ENCODE results near the gene CD40.

CD40 gene

DNA sequence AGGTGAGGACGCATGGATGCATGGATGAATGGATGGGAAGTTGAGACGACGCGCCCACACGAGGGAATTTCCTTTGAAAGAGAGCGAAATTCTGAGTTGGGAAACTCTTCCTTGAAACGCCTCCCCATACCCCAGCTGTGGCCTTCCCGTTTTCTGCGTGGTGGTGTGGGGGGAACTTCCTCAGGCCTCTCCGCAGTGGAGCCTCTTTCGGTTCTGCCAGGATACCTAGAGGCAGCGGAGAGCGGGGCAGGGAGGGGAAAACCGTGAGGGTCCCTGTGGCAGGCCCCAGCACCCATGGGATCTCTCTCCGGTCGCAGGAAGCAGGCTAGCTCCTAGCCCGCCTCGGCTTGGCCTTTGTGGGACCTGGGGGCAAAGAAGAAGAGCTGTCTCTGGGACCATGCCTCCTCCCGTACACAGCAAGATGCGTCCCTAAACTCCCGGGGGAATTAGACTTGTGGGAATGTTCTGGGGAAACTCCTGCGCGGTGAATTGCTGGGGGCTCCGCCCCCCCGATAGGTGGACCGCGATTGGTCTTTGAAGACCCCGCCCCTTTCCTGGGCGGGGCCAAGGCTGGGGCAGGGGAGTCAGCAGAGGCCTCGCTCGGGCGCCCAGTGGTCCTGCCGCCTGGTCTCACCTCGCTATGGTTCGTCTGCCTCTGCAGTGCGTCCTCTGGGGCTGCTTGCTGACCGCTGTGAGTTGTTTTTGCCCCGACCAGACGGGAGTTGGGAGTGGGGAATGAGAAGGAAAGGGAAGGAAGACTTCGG, at the start of gene CD40:
Gene CD40 (plus strand): TSS at position 611 of the 764 bp plus-strand sequence. CDS start 30 bp downstream, at position 641.
- ATAC-seq (replicated peaks; ENCODE audit: extremely low read depth, poor library complexity, severe bottlenecking) (peak; percentile 70), DNase-seq (ENCODE audit: low spot score in 2 of 2) (peak; percentile 32 to 33)
- Mint-ChIP-seq H3K4me1 (peaks cover 9% of the 10 kb centered on the region), H3K9me3 (no peaks in the 10 kb centered on the region), H3K4me3 (peak within 1 kb of the TSS; percentile 91), H3K27me3 (peaks cover 27% of the 10 kb centered on the region), H3K27ac (ENCODE audit: low read depth) (peak within 1 kb of the TSS; percentile 93), H3K36me3 (ENCODE audit: insufficient read depth) (peaks cover 2% of the 10 kb centered on the region)

DNA sequence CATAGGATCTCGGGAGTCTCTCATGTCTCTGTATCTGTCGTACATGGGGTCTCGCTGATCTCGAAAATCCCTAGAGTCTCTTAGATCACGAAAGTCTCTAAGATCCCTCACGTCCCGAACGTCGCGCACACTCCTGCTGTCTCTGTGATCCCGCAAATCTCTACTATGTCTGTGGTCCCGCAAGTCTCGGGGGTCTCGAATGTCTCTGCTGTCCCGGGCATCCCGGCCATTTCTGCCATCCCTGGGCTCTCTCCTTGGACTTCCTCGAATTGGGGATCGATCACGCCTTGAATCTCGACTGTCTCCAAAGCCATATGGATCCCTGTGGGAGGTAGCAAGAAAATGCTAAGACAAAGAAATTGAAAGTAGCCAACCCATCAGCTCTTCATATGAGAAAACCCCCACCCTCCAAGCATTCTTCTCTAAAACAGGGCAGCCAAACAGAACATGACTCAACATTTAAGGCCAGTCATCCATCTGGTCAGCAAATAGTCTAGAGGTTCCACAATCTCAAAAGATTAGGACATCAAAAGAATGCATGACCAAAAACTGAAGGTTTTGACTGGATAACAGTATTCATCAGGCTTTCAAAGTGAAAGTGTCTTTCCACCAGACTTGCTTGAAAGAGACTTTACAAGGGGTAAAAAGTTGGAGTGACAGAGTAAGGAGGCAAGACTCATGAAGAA, 47.8 kb upstream of the CD40 start:
- Mint-ChIP-seq H3K27me3 (no peaks in the 10 kb centered on the region), H3K36me3 (ENCODE audit: insufficient read depth) (peaks cover 45% of the 10 kb centered on the region), H3K4me3 (no peak overlapping the region), H3K4me1 (peaks cover 6% of the 10 kb centered on the region), H3K27ac (ENCODE audit: low read depth) (no peak overlapping the region), H3K9me3 (no peaks in the 10 kb centered on the region)
- DNase-seq (ENCODE audit: low spot score in 2 of 2) (no peak), ATAC-seq (replicated peaks; ENCODE audit: extremely low read depth, poor library complexity, severe bottlenecking) (no peak)

DNA sequence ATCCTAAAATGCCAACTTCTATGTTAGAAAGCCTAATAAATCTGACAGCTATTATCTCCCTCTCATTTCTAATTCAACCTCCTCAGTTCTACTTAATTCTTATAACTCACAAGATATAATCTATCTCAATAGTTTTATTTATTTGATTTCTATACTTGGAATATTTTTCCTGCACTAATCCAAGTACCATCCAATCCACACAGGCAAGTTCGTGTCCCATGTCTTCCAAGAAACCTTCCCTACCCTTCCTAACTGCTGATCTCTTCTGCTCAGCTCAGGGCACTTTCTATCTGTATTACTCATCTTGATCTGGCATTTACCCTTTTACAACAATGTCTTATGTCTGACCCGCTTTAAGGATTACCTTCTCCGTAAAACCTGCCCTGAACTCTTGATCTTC, 46.5 kb upstream of the CD40 start:
- H3K27me3 Mint-ChIP-seq = no peaks in the 10 kb centered on the region
- ATAC-seq (replicated peaks; ENCODE audit: extremely low read depth, poor library complexity, severe bottlenecking) (no peak), DNase-seq (ENCODE audit: low spot score in 2 of 2) (no peak)
- peaks cover 6% of the 10 kb centered on the region for H3K4me1 Mint-ChIP-seq
- peaks cover 37% of the 10 kb centered on the region for H3K36me3 Mint-ChIP-seq (ENCODE audit: insufficient read depth)
- H3K27ac Mint-ChIP-seq (ENCODE audit: low read depth) = no peak overlapping the region
- no peak overlapping the region for H3K4me3 Mint-ChIP-seq
- H3K9me3 Mint-ChIP-seq = no peaks in the 10 kb centered on the region

DNA sequence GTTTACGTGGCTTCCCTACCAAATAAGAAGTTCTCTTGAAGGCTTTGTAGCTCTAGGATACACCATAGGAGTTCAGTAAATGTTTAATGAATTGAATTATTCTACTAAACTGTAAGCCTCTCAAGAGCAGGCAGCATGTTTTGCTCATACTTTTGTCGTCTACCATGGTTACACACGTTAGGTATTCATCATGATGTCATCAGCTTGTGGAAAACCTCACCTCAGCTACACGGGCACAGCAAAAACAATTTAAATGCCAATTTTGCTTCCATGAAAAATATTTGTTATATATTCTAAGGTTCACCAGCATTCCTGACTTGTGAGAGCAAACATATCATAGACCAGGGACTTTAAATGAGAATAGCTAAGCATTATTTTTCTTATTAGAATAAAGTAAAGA, 45.1 kb upstream of the CD40 start:
- ATAC-seq (replicated peaks; ENCODE audit: extremely low read depth, poor library complexity, severe bottlenecking) (no peak), DNase-seq (ENCODE audit: low spot score in 2 of 2) (no peak)
- Mint-ChIP-seq H3K4me3 (no peak overlapping the region), H3K27me3 (no peaks in the 10 kb centered on the region), H3K27ac (ENCODE audit: low read depth) (no peak overlapping the region), H3K36me3 (ENCODE audit: insufficient read depth) (peaks cover 28% of the 10 kb centered on the region), H3K4me1 (peaks cover 6% of the 10 kb centered on the region), H3K9me3 (no peaks in the 10 kb centered on the region)

DNA sequence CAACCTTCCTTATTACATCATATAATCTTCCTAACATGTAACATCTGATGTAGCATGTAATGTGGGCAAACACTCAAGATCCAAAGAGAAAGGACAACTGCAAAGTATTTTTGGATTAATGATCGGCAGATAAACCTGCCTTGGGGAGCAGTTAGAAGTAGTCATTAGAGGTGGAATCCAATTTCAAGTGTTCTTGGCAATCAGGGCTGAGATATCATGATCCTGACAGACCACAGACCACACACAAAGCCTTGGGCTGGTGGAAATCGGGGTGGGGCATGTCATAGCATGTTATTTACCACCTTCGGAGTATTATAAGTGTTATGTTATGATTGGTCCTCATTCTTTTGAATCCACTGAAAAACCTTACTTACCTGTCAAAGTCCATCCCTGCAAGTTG, 44.7 kb upstream of the CD40 start:
- Mint-ChIP-seq H3K4me1 (peaks cover 6% of the 10 kb centered on the region), H3K27me3 (no peaks in the 10 kb centered on the region), H3K9me3 (no peaks in the 10 kb centered on the region), H3K36me3 (ENCODE audit: insufficient read depth) (peaks cover 28% of the 10 kb centered on the region), H3K4me3 (no peak overlapping the region), H3K27ac (ENCODE audit: low read depth) (no peak overlapping the region)
- ATAC-seq (replicated peaks; ENCODE audit: extremely low read depth, poor library complexity, severe bottlenecking) (no peak), DNase-seq (ENCODE audit: low spot score in 2 of 2) (no peak)

DNA sequence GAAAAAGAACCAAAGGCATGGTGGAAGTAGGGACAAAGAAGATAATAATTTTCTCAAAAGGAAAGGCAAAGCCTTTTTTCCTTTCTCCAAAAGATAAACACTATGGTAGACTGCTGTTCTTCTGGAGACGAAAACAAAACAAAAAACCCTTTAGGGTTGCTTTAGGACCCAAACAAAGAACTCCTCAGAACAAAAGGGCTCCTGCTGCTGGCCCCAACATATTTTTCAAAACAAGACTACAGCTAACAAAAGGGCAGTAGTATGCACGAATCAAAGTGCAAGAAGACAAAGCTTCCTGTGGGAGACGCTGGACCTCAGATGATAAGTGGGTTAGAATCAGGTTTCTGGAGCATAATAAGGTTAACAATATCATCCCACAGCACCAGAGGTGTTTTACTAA, 44.1 kb upstream of the CD40 start:
- H3K9me3 Mint-ChIP-seq = no peaks in the 10 kb centered on the region
- no peak for ATAC-seq (replicated peaks; ENCODE audit: extremely low read depth, poor library complexity, severe bottlenecking)
- peaks cover 27% of the 10 kb centered on the region for H3K36me3 Mint-ChIP-seq (ENCODE audit: insufficient read depth)
- no peaks in the 10 kb centered on the region for H3K27me3 Mint-ChIP-seq
- H3K4me3 Mint-ChIP-seq = no peak overlapping the region
- H3K27ac Mint-ChIP-seq (ENCODE audit: low read depth) = no peak overlapping the region
- DNase-seq (ENCODE audit: low spot score in 2 of 2) = no peak
- peaks cover 6% of the 10 kb centered on the region for H3K4me1 Mint-ChIP-seq

DNA sequence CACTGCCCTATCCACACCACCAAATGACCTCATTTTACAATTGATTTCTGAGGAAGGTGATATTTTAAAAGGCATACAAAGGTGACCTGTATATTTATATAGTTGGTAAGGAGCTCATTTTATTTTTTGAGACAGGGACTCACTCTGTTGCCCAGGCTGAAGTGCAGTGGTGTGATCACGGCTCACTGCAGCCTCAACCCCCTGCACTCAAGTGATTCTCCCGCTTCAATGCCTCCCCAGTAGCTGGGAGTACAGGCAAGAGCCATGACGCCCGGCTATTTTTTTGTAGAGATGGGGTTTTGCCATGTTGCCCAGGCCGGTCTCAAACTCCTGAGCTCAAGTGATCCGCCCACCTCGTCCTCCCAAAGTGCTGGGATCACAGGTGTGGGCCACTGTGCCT, 41.3 kb upstream of the CD40 start:
- no peak overlapping the region for H3K4me3 Mint-ChIP-seq

DNA sequence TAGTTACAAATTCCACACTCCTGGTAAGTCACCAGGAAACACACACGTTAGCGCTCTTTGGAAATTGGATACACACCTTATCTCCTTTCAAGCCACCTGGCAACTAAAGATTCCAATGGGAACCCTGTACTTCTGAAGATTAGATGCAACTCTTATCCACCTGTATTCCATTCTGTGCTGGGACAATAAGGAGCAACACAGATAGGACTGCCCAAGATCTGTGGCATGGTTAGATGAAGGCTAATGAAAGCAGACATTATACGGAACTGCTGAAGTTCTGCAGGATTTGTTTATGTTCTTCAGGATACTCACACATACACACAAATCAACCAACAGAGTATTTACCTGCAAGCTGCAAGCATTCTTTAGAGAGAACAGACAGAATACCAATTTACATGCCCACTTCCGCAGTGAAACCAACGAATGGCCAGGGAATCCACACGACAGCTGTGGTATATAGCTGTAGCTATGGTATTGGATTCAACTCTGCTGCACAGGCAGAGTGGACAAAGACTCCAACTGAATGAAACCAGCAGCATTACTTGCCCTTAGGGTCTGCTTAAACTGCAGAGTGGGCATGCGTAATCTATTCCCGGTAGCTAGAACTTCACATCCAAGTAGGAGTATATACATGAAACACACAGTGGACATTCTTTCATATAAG, 40.3 kb upstream of the CD40 start:
- Mint-ChIP-seq H3K4me3 (no peak overlapping the region), H3K9me3 (no peaks in the 10 kb centered on the region), H3K27ac (ENCODE audit: low read depth) (no peak overlapping the region), H3K36me3 (ENCODE audit: insufficient read depth) (peaks cover 21% of the 10 kb centered on the region), H3K4me1 (peaks cover 25% of the 10 kb centered on the region), H3K27me3 (no peaks in the 10 kb centered on the region)
- no peak for DNase-seq (ENCODE audit: low spot score in 2 of 2)
- no peak for ATAC-seq (replicated peaks; ENCODE audit: extremely low read depth, poor library complexity, severe bottlenecking)

More for the DNA sequence above, 41.3 kb upstream of the CD40 start:
- peaks cover 21% of the 10 kb centered on the region for H3K36me3 Mint-ChIP-seq (ENCODE audit: insufficient read depth)
- H3K4me1 Mint-ChIP-seq = peaks cover 15% of the 10 kb centered on the region
- DNase-seq (ENCODE audit: low spot score in 2 of 2) = no peak
- no peak overlapping the region for H3K27ac Mint-ChIP-seq (ENCODE audit: low read depth)
- H3K9me3 Mint-ChIP-seq = no peaks in the 10 kb centered on the region
- H3K27me3 Mint-ChIP-seq = no peaks in the 10 kb centered on the region
- no peak for ATAC-seq (replicated peaks; ENCODE audit: extremely low read depth, poor library complexity, severe bottlenecking)

DNA sequence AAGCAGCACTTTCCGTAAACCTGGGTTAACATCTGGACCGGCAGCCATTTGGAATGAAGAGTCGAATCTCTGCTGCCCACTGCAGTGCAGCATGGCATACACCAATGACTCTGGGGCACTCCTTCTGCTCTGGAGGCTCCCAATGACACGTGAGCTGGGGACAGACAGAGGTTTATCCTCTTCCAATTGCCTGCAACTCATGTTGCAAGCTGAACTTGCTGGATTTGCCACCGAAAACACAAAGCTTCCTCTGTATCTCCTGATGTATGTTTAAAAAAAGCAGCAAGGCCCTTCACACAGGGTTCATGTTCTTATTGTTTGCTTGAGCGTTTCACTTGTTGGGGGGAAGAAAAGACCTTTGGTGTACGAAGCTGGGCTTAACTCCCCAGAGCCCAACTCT, 39.2 kb upstream of the CD40 start:
- Mint-ChIP-seq H3K4me1 (peaks cover 34% of the 10 kb centered on the region), H3K9me3 (no peaks in the 10 kb centered on the region)
- no peak for ATAC-seq (replicated peaks; ENCODE audit: extremely low read depth, poor library complexity, severe bottlenecking)

DNA sequence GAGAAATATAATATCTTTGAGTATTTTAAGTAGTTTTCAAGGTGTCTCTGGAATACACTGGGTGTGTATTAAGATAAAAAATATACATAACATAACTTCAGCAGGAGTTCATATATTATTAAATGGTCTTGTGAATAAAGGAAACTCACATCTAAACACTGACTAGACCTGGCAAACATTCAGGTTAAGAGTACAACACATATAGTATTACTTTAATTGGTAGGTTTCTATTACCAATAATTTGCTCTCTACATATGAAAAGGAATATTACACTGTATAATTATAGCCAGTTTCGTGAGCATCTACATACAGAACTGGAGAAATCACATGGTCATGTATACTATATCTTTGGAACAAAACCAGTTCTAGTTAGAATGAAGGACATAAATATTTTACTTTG, 37.0 kb upstream of the CD40 start:
- no peaks in the 10 kb centered on the region for H3K9me3 Mint-ChIP-seq
- DNase-seq (ENCODE audit: low spot score in 2 of 2) = no peak
- H3K27me3 Mint-ChIP-seq = no peaks in the 10 kb centered on the region
- no peak overlapping the region for H3K27ac Mint-ChIP-seq (ENCODE audit: low read depth)
- peaks cover 44% of the 10 kb centered on the region for H3K4me1 Mint-ChIP-seq
- no peak for ATAC-seq (replicated peaks; ENCODE audit: extremely low read depth, poor library complexity, severe bottlenecking)
- no peak overlapping the region for H3K4me3 Mint-ChIP-seq
- peaks cover 15% of the 10 kb centered on the region for H3K36me3 Mint-ChIP-seq (ENCODE audit: insufficient read depth)

More for the DNA sequence above, 39.2 kb upstream of the CD40 start:
- Mint-ChIP-seq H3K36me3 (ENCODE audit: insufficient read depth) (peaks cover 21% of the 10 kb centered on the region), H3K4me3 (no peak overlapping the region), H3K27ac (ENCODE audit: low read depth) (no peak overlapping the region), H3K27me3 (no peaks in the 10 kb centered on the region)
- no peak for DNase-seq (ENCODE audit: low spot score in 2 of 2)

DNA sequence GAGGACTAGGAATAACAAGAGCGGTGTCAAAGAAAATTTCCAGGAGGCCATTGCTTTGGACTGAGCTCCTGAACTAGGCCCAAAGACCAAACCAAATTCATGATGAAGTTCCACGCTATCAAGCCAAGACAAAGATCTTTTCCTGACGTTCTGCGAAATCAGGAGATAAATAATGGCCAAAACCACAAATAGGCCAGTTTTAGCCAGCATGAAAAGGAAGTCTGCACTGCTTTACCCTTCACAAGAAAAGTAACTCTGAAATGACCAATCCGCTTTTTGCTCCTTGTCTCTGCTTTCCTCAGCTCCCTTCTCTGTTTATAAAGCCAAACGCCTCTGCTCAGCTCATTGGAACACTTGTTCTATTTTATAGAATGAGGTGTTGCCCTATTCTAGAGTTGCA, 35.0 kb upstream of the CD40 start:
- Mint-ChIP-seq H3K4me1 (peaks cover 63% of the 10 kb centered on the region), H3K27me3 (no peaks in the 10 kb centered on the region), H3K9me3 (no peaks in the 10 kb centered on the region), H3K36me3 (ENCODE audit: insufficient read depth) (peaks cover 12% of the 10 kb centered on the region), H3K27ac (ENCODE audit: low read depth) (no peak overlapping the region), H3K4me3 (no peak overlapping the region)
- DNase-seq (ENCODE audit: low spot score in 2 of 2) (no peak), ATAC-seq (replicated peaks; ENCODE audit: extremely low read depth, poor library complexity, severe bottlenecking) (no peak)

DNA sequence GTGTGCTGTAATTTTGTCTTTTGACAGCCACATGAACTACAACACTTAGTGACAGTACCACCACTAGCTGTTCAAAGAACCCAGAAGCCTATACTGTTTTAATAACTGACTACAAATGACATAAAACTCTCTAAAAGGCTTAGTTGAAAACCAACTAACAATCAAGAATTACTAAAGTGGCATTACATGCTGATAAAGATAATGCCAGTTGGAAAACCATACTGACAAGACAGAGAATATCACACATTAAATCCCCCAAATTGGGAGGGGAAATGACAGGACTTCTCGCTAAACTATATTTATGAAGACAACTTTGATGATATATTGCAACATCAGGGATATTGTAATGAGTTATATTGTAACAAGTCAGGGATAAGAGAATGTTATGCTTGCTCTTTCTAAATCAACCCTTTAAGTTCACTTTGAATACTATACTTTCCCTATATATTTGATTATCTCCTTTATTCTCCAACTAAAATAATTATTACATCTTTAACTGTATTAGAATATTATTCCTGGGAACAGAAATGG, 34.5 kb upstream of the CD40 start:
- DNase-seq (ENCODE audit: low spot score in 2 of 2) (no peak), ATAC-seq (replicated peaks; ENCODE audit: extremely low read depth, poor library complexity, severe bottlenecking) (no peak)
- Mint-ChIP-seq H3K36me3 (ENCODE audit: insufficient read depth) (peaks cover 7% of the 10 kb centered on the region), H3K27ac (ENCODE audit: low read depth) (no peak overlapping the region), H3K27me3 (no peaks in the 10 kb centered on the region), H3K9me3 (no peaks in the 10 kb centered on the region), H3K4me3 (no peak overlapping the region), H3K4me1 (peaks cover 68% of the 10 kb centered on the region)
